Renal cortical epithelial cell (primary cell): ENCODE measurements around the gene OTX1. TPM values are rescaled to one million over a fixed set of nuclear protein-coding genes. Genes with fewer than 3 reads are reported as not detected.
"Not testable (repeated sequence)": the region's sequence is repeated elsewhere in the genome, so short reads cannot be mapped to it uniquely, and the experiment has no call there.

Source experiments
- DNase-seq: peaks from one replicate; pipeline ENCODE4 v3.0.0-alpha.2; 2011; ENCODE audit warnings: low read depth
- total RNA-seq: library from RNA; depleted of rRNA; stranded (reverse); fragments of >200 nt; gene quantifications from 2 replicates; pipeline ENCODE4 v1.2.3, GENCODE V29; 2014

Gene OTX1
- total RNA-seq, 1 donor from 2014 or later, result 0.20 TPM

- no peak for DNase-seq
Measured at GRCh38 chr2:63058921-63059792, 8.5 kb downstream of the OTX1 start.

GRCh38 chr2:63059793-63060471 is 9.3 kb downstream of the OTX1 start:
- no peak for DNase-seq

DNA sequence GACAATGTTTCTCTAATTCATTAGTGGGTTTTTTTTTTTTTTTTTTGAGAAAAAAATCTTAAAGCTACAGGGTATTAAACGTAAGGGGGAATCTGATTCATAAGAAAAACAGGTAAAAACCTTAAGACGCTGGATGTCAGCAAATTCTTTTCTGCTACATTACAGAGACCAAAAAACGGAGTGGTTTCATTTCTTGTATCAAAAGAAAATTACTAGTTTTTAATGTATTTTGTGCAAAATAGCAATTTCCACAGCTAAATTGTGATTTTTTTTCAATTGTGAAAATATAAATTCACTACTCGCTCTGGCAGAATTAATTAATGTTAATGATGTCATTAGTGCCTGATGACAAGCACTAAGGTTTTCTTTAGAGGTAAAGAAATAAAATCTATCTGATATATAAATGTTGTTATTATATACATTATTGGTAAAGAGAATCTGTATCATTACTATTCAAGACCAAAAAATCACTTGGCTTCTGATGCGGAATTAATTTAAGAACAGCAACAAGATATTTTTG is 9.9 kb downstream of the OTX1 start:
- no peak for DNase-seq

GRCh38 chr2:63064197-63064596 is 13.6 kb downstream of the OTX1 start:
- DNase-seq, result no peak

DNA sequence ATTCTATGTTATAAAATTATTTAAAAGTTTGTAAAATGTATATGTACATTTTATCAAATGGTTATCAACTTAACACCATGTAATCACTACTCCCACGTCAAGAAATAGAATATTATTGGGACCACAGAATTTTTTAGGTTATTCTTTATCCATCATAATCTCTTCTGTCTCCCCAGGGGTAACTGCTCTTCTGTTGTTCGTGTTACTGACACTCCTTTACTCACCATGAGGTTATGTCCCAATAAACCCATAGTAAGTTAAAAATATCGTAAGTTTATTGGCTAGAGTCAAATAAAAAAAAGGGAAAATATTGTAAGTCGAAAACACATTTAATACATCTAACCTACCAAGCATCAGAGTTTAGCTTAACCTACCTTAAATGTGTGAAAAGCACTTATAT is 14.0 kb downstream of the OTX1 start:
- DNase-seq, result no peak

DNA sequence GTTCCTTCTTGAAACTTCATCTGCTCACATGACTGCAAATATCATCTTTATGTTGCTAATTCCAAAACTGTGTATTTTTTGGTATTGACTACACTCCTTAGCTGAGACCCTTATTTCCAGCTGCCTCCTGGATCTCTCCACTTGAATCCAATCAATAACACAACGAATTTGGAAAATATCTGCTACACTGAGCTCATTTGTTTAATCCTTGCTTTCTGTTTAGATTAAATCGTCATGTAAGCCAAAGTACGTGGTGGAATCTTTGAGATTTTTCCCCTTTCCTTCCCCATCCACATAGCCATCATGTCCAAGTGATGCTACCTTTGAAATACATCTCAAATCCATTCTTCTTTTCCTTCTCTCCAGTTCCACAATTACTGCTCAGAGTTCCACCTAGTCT is 15.6 kb downstream of the OTX1 start:
- no peak for DNase-seq

DNA sequence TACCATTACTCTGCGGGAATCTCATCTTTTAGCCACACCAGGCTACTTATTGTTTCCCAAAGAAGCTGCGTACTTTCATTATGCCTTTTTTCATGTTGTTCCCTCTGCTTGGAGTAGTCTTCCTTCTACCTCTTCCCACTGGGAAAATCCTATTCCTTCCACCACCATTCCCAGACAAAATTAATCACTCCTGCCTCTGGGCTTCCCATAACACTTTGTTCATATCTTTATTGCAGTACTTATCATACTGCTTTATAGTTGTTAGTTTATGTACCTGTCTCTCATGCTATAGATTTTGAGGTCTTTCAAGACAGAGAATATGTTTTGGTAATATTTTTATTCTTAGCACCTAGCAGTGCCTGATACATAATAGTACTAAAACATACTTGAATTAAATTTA is 16.2 kb downstream of the OTX1 start:
- no peak for DNase-seq

DNA sequence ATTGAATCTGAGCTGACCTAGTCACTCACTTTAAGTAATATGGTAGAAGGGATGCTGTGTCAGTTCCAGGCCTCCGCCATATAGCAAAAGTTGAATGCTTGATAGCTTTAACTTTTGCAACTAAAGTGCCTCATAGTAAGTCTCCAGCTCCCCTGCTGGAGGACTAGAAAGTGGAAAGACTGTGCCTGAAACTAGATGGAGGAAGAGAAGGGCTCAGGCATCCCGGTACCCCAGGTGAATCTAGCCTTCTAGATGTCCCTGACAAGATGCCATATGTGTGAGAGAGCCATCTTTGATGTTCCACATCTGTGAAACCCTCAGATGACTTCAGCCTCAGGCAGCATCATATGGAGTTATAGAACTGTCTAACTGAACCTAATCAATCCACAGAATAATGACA is 21.0 kb downstream of the OTX1 start:
- DNase-seq, result no peak

DNA sequence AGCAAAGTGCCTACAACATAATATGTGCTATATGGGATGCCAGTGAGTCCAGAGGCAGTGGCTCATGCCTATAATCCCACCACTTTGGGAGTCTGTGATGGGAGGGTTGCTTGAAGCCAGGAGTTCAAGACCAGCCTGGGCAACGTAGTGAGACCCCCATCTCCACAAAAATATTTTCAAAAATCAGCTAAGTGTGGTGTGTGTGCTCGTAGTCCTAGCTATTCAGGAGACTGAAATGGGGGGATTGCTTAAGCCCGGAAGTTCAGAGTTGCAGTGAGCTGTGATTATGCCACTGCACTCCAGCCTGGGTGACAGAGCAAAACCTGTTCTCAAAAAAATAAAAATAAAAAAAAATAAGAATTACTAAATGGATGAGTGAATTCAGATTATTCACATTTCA is 23.4 kb downstream of the OTX1 start:
- no peak for DNase-seq

DNA sequence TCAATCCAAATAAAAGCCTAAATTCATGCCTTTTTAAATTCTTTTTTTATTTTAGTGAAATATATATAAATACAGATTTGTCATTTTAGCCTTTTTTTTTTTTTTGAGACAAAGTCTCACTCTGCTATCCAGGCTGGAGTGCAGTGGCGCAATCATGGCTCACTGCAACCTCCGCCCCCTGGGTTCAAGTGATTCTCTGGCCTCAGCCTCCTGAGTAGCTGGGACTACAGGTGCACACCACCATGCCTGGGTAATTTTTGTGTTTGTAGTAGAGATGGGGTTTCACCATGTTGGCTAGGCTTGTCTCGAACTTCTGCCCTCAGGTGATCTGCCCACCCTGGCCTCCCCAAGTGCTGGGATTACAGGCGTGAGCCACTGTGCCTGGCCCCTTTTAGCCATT is 23.8 kb downstream of the OTX1 start:
- not testable (repeated sequence) for DNase-seq

DNA sequence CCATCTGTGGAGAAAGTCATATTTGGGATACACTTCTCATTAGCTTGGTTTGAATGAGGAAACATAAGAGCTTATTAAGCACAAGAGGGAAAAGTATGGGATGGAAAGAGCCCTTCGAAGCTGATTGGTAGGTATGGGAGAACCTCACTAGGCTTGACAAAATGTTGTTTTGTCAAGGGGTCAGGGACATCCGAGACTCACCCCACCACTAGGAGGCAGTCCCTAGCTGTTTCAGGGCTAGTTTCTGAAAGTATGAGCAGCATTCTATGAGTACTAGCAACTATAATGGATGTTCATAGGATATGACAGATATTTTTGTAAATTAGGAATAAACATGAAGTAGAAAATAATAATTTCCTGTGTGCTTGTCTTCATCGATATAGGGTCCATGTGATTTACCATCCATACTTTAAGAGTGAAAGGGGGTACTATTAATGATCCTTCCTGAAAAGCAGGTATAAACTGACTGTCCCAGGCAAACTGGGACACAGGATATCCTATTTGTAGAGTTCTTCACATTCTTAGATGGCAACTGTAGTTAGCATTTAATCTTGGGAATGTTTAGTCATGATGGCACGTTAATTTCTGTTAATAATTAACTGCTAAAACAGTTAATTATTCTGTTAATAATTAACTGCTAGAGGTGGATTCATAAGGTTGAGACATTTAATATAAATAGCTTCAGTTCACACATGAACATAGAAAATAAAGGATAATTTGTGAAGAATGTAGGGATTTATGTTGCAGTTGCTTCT is 28.4 kb downstream of the OTX1 start:
- peak; percentile 88 for DNase-seq

- no peak for DNase-seq
Measured at GRCh38 chr2:63081404-63081803, 30.8 kb downstream of the OTX1 start.

DNA sequence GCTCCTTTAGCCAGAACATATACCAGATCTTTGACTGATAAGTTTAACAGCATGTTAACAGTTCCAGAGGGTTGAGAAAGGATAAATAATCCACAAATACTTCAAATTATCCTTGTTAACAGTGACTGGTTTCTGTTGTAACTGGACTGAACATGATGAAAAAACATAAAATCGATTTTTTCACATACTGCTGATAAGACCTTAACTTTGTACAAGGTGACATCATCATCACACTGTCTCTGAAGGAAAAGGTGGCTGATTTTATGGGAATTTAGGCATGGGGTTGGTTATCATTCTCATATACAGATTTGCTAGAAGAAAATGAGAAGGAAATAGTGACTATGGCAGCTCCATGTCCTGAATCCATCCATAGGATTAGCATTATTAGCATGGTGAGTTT is 36.1 kb downstream of the OTX1 start:
- DNase-seq, result no peak

GRCh38 chr2:63092401-63092800 is 41.8 kb downstream of the OTX1 start:
- no peak for DNase-seq

DNA sequence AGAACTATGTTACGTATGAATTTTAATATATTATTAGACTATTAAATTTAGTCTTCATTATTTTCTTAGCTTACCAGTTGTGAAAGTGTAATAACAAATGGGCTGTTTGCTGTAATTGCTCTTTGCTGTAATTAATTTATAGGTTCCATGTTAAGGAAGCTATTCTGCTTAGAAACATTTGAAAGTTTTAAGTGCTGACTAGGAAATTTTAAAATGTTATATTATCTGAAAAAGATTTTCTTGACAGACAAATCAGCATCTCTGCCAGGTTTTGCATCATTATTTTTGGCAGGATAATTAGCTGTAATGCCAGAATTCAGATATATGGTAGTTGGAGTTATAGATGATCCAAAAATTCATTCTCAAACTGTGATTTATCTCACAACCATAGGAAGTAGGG is 42.2 kb downstream of the OTX1 start:
- DNase-seq, result no peak

DNA sequence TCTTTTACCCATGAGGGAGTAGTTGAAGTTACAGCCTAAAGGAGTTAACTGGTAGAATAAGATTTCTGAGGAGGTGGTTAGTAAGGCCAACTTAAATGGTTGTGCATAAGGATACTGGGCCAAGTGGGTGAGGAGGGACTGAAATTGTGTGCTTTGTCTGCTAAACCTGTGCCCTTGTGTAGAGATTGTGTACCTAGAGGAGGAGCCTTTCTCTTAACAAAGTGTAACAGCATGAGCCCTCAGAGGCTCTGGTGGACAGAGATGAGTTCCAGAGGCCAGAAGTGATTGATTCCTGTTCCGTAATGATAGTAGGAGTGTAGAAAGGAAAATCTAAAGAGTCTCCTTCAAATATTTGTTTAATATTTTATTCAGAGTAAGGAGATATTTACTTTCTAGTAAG is 42.9 kb downstream of the OTX1 start:
- DNase-seq, result no peak

GRCh38 chr2:63096491-63096890 is 45.9 kb downstream of the OTX1 start:
- no peak for DNase-seq

DNA sequence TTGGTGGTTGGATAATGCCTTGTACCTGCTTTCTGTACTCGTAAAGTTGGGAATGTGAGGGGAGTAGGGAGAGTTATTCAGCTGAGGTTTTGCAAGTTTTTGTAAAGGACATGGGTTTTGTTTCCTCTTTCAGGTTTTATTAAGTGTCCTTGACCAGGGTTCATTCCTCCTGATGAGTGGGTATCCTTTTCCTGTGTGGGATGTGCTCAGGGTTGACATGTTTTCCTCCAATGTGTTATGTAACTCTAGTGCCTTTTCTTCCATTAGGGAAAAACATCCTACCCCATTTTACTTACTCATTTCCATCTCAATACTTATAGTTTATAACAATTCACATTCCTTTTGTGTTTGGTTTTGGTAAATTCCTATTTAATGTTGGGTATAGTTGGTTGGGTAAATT is 48.4 kb downstream of the OTX1 start:
- DNase-seq, result no peak

DNA sequence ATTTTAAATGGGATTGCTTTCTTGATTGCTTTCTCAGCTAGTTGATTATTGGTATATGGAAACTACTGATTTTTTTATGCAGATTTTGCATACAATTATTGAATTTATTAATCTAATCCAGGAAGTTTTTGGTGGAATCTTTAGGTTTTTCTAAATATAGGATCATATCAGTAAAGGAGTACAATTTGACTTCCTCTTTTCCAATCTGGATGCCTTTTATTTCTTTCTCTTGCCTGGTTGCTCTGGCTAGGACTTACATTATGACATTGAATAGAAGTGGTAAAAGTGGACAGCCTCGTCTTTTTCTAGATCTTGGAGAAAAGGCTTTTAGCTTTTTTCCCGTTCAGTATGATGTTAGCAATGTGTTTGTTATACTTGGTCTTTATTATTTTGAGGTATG is 51.3 kb downstream of the OTX1 start:
- DNase-seq, result no peak

DNA sequence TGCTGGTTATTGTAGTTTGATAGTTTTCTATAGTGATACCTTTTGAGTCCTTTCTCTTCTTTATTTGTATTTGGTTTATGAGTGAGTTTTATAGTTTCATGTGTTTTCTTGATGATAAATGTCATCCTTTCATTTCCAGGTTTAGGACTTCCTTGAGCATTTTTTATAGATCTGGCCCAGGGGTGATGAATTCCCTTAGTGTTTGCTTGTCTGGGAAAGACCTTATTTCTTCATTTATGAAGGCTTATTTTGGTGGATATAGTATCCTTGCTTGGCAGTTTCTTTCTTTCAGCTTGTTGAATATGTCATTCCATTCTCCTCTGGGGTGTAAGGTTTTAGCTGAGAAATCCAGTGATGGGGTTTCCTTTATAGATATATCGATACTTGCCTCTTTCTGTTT is 53.9 kb downstream of the OTX1 start:
- no peak for DNase-seq
